ENCODE measurements around the gene ZNHIT3.
A peak's percentile ranks its signal among the peaks of the same experiment; 100 is the strongest.

ZNHIT3 gene

DNA sequence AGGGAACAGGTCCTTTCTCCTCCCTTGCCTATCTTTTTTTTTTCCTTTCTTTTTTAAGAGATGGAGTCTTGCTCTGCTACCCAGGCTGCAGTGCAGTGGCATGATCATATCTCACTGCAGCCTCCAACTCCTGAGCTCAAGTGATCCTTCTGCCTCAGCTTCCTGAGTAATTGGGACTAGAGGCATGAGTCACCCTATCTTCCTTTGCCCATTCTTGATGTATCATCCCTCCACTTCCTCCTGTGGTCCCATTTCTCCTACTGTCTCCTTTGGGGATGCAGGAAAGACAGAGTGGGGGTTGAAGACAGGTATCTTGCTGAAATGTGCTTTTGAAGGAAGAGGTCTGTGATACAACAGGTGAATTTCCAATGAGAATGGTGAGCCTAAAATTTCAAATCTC, 42.6 kb downstream of the ZNHIT3 start:
- no peaks in the 10 kb centered on the region for H3K27me3 Mint-ChIP-seq
- H3K9me3 Mint-ChIP-seq: no peaks in the 10 kb centered on the region
- H3K4me1 Mint-ChIP-seq: peaks cover 27% of the 10 kb centered on the region
- no peak overlapping the region for H3K4me3 Mint-ChIP-seq
- DNase-seq (ENCODE audit: low spot score in 2 of 2) (no peak), ATAC-seq (replicated peaks; ENCODE audit: extremely low read depth, poor library complexity, severe bottlenecking) (no peak)
- no peak overlapping the region for H3K27ac Mint-ChIP-seq (ENCODE audit: low read depth)
- H3K36me3 Mint-ChIP-seq (ENCODE audit: insufficient read depth): peaks cover 15% of the 10 kb centered on the region

DNA sequence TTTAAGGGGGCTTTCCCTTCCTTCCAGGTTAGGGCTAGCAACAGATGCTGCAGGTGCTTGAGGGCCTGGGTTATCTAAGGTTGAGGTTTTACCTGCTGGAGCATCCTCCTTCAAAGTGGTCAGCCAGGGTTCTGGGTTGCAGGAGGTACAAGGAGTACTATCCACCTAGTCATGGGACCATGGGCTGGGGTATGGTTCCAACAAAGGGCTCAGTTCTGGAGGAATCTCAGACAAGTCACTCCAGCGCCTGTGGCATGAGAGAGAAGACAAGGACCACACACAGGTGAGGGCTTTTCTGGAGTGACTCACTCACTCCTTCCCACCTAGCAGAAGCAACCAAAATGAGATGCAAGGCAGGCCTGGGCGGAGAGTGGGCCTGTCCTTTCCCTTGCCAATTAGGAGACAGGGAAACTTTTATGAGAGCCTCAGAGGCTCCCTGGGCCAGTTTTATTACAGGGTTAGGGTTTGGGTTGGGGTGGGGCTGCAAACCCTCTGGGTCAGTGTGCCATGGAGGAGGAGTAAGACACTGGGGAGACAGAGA, 46.0 kb downstream of the ZNHIT3 start:
- no peaks in the 10 kb centered on the region for H3K27me3 Mint-ChIP-seq
- no peak overlapping the region for H3K4me3 Mint-ChIP-seq
- peaks cover 22% of the 10 kb centered on the region for H3K36me3 Mint-ChIP-seq (ENCODE audit: insufficient read depth)
- no peak overlapping the region for H3K27ac Mint-ChIP-seq (ENCODE audit: low read depth)
- ATAC-seq (replicated peaks; ENCODE audit: extremely low read depth, poor library complexity, severe bottlenecking): no peak
- DNase-seq (ENCODE audit: low spot score in 2 of 2): no peak
- H3K9me3 Mint-ChIP-seq: no peaks in the 10 kb centered on the region
- peaks cover 26% of the 10 kb centered on the region for H3K4me1 Mint-ChIP-seq

DNA sequence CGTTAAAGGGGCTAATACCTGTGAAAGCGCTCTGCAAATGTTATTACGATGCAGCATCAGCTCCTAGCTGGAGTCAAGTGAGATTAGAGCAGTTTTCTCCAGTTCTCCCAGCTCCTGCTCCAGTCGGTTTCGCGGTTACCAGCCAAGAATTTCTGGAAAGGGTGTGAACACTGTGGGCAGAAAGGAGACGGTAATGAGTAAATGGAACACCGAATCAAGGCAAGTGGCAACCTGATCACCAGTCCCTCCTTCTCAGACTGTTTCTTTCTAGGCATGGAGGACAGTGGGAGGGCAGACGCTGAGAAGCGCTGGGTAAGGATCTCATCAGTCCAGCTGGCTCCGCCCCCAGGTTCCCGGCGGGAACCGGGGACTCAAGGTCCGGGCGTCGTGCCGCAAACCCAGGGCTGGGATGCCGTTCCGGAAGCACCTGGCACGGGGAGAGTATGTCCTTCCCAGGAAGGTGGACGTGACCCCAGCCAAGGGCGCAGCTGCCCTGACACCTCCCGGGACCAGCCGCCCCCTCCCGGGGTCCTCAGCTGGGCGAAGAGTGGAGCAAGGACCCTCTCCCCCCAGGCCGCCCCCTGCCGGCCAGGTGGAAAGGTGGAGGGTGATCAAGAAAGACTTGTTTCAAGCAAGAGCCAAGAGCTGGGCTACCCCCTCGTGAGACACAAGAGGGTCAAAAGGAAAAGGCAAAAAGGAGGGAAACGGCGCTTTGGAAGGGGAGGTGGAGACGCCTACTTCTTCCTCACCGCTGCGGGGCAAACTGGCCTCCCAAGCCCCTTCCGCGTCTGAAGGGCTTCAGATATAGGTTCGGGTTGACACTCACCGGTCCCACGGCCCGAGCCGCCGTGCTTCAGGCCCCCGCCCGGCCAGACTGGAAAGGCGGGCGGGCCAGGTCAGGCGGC, 47.7 kb downstream of the ZNHIT3 start:
- Mint-ChIP-seq H3K27ac (ENCODE audit: low read depth) (peak overlapping the region; percentile 96), H3K9me3 (no peaks in the 10 kb centered on the region), H3K4me1 (peaks cover 26% of the 10 kb centered on the region), H3K36me3 (ENCODE audit: insufficient read depth) (peaks cover 22% of the 10 kb centered on the region), H3K4me3 (peak overlapping the region; percentile 99), H3K27me3 (no peaks in the 10 kb centered on the region)
- ATAC-seq (replicated peaks; ENCODE audit: extremely low read depth, poor library complexity, severe bottlenecking) (peak; percentile 19), DNase-seq (ENCODE audit: low spot score in 2 of 2) (peak; percentile 25 to 33)

DNA sequence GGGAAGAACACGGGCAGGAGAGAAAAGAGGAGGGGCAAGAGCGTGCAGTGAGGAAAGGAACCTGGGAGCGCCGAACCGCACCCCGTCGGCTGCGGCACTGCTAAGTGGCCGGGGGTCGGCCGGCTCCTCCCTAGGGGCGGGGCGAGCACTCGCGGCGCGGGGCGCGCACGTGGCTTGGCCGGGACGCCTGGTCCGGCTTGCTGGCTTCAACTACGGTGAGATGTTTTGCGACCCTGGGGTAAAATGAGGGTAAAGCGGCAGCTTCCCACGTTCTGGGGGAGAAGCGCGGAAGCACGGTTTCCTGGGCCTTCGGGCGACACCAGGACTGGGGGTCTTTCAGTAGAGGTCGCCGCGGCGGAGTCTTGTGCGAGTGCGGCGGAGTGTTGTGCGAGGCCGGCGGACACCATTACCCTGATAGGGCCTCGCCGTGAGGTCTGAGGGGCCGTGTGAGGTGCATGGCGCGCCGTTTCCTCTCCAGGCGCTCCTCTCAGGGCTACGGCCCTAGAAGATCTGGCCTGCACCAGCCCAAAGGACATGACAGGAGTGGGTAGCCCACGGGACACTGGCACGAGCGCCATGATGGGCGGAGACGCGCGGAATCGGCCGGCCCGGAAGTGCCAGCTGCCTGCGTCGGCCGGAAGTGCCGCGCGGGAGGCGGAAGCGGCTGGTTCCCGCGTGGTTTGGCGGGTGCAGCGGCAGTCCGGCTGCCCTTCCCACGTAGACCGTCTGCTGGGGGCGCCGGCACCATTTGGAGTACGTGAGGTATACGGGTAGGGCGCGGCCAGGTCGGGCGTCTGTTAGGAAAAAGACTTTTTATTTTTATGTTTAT, 48.6 kb downstream of the ZNHIT3 start, which contains the start of the genes MYO19 and PIGW:
Gene MYO19, minus strand, starts transcription at position 29 of the 829 bp plus-strand sequence. CDS start 2,330 bp downstream, outside the sequence.
Gene PIGW, plus strand, starts transcription at position 148 of the 829 bp plus-strand sequence. CDS start 2,115 bp downstream, outside the sequence.
- peak within 1 kb of the TSS; percentile 96 for H3K27ac Mint-ChIP-seq (ENCODE audit: low read depth)
- H3K4me1 Mint-ChIP-seq: peaks cover 30% of the 10 kb centered on the region
- ATAC-seq (replicated peaks; ENCODE audit: extremely low read depth, poor library complexity, severe bottlenecking) (peak; percentile 85), DNase-seq (ENCODE audit: low spot score in 2 of 2) (peak; percentile 74)
- H3K4me3 Mint-ChIP-seq: peak within 1 kb of the TSS; percentile 99
- peaks cover 22% of the 10 kb centered on the region for H3K36me3 Mint-ChIP-seq (ENCODE audit: insufficient read depth)
- no peaks in the 10 kb centered on the region for H3K9me3 Mint-ChIP-seq
- no peaks in the 10 kb centered on the region for H3K27me3 Mint-ChIP-seq

DNA sequence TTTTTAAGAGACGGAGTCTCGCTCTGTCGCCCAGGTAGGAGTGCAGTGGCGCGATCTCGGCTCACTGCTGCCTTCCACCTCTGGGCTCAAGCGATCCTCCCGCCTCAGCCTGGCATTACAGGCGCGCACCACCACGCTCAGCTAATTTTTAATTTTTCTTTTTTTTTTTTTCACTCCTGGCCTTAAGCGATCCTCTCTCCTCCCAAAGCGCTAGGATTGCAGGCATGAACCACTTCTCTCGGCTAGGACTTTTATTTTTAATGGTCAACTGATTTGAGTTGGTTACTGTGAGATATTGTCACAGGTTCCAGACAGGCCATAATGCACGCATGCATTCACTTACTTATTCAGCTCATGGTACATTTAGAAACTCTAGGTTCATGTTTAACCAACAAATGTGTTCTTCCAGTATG, 49.2 kb downstream of the ZNHIT3 start:
- peak; percentile 44 for ATAC-seq (replicated peaks; ENCODE audit: extremely low read depth, poor library complexity, severe bottlenecking)

DNA sequence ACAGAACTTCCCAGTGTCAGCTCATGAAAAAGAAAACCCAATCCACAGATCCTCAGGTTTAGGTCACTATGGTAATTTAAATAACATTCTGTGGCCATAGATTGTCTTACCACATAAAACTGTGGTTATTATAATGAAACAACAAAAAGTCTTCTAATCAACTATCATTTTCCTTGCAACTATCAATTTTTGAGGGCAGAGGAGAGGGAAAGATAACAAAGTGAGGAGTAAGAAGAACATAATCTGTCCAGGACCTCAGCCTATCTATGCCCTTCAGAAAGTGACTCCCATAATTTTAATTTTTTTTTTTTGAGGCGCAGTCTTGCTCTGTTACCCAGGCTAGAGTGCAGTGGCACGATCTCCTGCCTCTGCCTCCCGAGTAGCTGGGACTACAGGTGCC, 54.2 kb downstream of the ZNHIT3 start:
- Mint-ChIP-seq H3K9me3 (no peaks in the 10 kb centered on the region), H3K36me3 (ENCODE audit: insufficient read depth) (peaks cover 27% of the 10 kb centered on the region), H3K27me3 (no peaks in the 10 kb centered on the region), H3K4me3 (no peak overlapping the region), H3K4me1 (peaks cover 17% of the 10 kb centered on the region), H3K27ac (ENCODE audit: low read depth) (no peak overlapping the region)
- DNase-seq (ENCODE audit: low spot score in 2 of 2) (no peak), ATAC-seq (replicated peaks; ENCODE audit: extremely low read depth, poor library complexity, severe bottlenecking) (no peak)

More for the DNA sequence above, 49.2 kb downstream of the ZNHIT3 start:
- Mint-ChIP-seq H3K4me3 (peak overlapping the region; percentile 99), H3K4me1 (peaks cover 30% of the 10 kb centered on the region), H3K27me3 (no peaks in the 10 kb centered on the region), H3K36me3 (ENCODE audit: insufficient read depth) (peaks cover 22% of the 10 kb centered on the region), H3K27ac (ENCODE audit: low read depth) (peak overlapping the region; percentile 96), H3K9me3 (no peaks in the 10 kb centered on the region)
- DNase-seq (ENCODE audit: low spot score in 2 of 2): no peak

DNA sequence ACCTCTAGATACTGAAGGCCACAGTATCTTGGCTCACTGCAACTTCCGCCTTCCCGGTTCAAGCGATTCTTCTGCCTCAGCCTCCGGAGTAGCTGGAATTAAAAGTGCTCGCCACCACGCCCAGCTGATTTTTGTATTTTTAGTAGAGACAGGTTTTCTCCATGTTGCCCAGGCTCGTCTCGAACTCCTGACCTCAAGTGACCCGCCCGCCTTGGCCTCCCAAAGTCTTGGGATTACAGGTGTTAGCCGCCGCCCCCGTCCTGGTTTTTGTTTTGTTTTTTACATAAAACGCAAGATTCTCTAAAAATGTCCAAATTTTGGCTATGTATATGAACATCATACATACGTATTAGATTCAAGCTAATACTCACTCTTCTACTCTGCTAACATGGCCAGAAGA, 56.3 kb downstream of the ZNHIT3 start:
- H3K4me1 Mint-ChIP-seq: peaks cover 20% of the 10 kb centered on the region
- ATAC-seq (replicated peaks; ENCODE audit: extremely low read depth, poor library complexity, severe bottlenecking) (no peak), DNase-seq (ENCODE audit: low spot score in 2 of 2) (no peak)
- no peaks in the 10 kb centered on the region for H3K27me3 Mint-ChIP-seq
- no peak overlapping the region for H3K27ac Mint-ChIP-seq (ENCODE audit: low read depth)
- no peaks in the 10 kb centered on the region for H3K9me3 Mint-ChIP-seq
- H3K4me3 Mint-ChIP-seq: no peak overlapping the region
- H3K36me3 Mint-ChIP-seq (ENCODE audit: insufficient read depth): peaks cover 26% of the 10 kb centered on the region

DNA sequence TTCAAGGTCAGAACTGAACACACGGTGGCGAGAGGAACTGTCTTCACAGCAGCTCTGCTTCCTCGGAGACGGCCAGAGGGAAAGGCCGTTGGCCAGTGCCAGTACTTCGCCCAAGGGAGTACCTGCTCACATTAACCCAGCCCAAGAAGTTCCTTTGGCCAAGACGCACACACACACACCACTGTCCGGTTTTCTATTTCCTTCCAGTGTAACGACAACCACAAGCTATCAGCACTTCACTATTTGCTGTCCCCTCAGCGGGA, 57.5 kb downstream of the ZNHIT3 start:
- peak overlapping the region; percentile 98 for H3K27ac Mint-ChIP-seq (ENCODE audit: low read depth)
- ATAC-seq (replicated peaks; ENCODE audit: extremely low read depth, poor library complexity, severe bottlenecking) (no peak), DNase-seq (ENCODE audit: low spot score in 2 of 2) (no peak)
- H3K4me3 Mint-ChIP-seq: peak overlapping the region; percentile 95
- no peaks in the 10 kb centered on the region for H3K9me3 Mint-ChIP-seq
- H3K36me3 Mint-ChIP-seq (ENCODE audit: insufficient read depth): peaks cover 28% of the 10 kb centered on the region
- H3K4me1 Mint-ChIP-seq: peaks cover 24% of the 10 kb centered on the region
- H3K27me3 Mint-ChIP-seq: no peaks in the 10 kb centered on the region

DNA sequence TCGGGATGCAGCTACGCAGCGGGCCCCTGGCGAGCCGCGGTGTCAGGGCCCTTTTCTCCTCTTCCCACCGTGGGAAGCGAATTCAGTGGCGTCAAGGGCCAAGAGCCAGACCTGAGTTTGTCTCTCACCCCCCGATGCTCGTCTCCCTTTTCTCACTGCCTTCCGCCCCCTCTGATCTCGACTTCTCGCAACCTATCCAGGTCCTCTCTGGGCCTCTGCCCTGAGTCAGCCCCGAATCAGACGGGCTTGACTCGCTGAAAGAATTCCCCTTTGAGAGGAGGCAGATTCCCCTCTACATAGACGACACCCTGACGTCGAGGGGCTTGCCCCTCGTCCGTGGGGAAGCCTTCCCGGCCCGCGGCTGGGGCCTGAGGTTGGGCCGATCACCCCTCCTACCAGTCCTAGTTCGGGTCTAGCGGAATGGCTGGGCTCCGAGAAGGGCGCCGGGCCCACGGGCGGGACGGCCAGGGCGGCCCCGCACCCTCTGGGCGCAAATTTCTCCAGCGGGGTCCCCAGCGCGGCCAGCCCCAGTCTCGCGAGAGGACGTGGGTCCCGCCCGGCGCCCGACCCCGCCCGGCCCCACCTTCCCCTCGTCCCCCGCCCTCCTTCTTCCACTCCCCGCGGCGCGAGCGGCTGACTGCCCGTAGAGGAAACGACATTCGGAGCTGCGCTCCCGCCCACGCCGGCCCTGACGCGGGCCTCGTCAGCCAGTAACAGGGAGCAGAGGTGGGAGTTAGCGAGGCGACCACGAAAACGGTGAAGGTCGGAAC, 58.0 kb downstream of the ZNHIT3 start, which contains the start of gene GGNBP2:
Gene GGNBP2, plus strand, starts transcription at position 613 of the 770 bp plus-strand sequence. CDS start 806 bp downstream, outside the sequence.
- peaks cover 28% of the 10 kb centered on the region for H3K36me3 Mint-ChIP-seq (ENCODE audit: insufficient read depth)
- H3K27me3 Mint-ChIP-seq: no peaks in the 10 kb centered on the region
- DNase-seq (ENCODE audit: low spot score in 2 of 2) (peak; percentile 79 to 93), ATAC-seq (replicated peaks; ENCODE audit: extremely low read depth, poor library complexity, severe bottlenecking) (peak; percentile 77)
- peak within 1 kb of the TSS; percentile 95 for H3K4me3 Mint-ChIP-seq
- peaks cover 24% of the 10 kb centered on the region for H3K4me1 Mint-ChIP-seq
- H3K9me3 Mint-ChIP-seq: no peaks in the 10 kb centered on the region
- H3K27ac Mint-ChIP-seq (ENCODE audit: low read depth): peak within 1 kb of the TSS; percentile 98

DNA sequence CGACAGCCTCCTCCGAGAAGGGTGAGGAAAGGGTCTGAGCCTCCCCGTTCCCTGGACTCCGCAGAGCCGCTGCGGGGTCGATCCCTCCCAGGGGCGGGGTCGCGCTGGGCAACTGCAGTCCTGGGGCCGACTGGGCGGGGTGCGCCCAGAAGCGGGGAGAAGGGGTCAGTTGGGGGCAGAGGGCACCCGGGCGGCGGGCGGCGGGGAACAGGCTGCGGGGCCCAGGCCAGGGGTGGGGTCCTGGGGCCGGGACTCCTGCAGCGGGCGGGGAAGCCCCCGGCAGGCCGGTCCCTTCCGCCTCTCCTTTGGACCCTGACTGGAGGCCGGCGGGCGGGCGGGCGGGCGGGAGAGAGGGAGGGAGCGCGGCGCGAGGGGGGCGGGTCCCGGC, 58.6 kb downstream of the ZNHIT3 start:
- H3K9me3 Mint-ChIP-seq: no peaks in the 10 kb centered on the region
- H3K27ac Mint-ChIP-seq (ENCODE audit: low read depth): peak overlapping the region; percentile 98
- H3K4me1 Mint-ChIP-seq: peaks cover 23% of the 10 kb centered on the region
- no peak for ATAC-seq (replicated peaks; ENCODE audit: extremely low read depth, poor library complexity, severe bottlenecking)
- H3K27me3 Mint-ChIP-seq: no peaks in the 10 kb centered on the region
- DNase-seq (ENCODE audit: low spot score in 2 of 2): no peak
- peaks cover 28% of the 10 kb centered on the region for H3K36me3 Mint-ChIP-seq (ENCODE audit: insufficient read depth)
- peak overlapping the region; percentile 95 for H3K4me3 Mint-ChIP-seq
